DMS53 treated with DMSO at 0.1 percent for 48 hours (cell line): Measurements from ENCODE around the gene FKBP1B.
"Not testable (repeated sequence)": the region's sequence is repeated elsewhere in the genome, so short reads cannot be mapped to it uniquely, and the experiment has no call there.

Experiments used
- DNase-seq: peaks from one replicate; lab custom pipeline; 2025; ENCODE audit not compliant: unreplicated experiment; lab: John Stamatoyannopoulos, UW

FKBP1B gene

DNA sequence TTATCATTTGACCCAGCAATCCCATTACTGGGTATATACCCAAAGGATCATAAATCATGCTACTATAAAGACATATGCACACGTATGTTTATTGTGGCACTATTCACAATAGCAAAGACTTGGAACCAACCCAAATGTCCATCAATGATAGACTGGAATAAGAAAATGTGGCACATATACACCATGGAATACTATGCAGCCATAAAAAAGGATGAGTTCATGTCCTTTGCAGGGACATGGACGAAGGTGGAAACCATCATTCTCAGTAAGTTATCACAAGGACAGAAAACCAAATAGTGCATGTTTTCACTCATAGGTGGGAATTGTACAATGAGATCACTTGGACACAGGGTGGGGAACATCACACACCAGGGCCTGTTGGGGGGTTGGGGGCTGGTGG lies 51.2 kb downstream of the FKBP1B start:
- not testable (repeated sequence) for DNase-seq

DNA sequence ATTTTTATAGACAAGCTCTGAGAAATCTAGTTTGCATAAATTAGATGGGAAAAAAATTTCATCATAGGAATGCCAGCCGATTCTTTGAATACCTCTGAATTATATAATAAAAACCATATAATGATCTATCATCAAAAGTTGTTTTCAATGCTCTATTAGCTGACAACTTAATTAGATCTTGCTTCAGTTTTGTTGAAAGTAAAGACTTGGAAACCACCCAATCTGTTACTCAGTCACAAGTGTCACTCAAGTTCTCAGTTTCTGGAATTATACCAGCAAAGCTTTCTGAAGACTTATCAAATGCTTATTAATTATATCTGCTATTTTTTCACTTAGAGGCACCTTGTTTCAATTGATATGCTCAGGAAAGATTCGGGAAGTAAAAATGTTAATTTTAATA lies 52.5 kb downstream of the FKBP1B start:
- no peak for DNase-seq

DNA sequence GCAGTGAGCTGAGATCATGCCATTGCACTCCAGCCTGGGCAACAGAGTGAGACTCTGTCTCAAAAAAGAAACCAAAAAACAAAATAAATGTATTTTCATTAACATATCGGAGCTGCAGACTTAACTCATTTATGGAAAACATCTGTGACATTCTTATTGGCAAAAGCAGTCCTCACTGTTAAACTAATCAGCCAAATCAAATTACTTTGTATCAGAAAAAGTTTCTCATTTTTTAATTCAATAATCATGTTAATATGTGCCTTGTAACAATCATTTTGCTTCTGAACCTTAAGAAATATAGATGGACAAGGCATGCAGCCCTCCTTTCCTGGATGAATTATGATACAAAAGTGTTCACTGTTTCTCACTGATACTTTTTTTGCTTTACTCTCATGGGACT lies 53.1 kb downstream of the FKBP1B start:
- DNase-seq, result no peak

DNA sequence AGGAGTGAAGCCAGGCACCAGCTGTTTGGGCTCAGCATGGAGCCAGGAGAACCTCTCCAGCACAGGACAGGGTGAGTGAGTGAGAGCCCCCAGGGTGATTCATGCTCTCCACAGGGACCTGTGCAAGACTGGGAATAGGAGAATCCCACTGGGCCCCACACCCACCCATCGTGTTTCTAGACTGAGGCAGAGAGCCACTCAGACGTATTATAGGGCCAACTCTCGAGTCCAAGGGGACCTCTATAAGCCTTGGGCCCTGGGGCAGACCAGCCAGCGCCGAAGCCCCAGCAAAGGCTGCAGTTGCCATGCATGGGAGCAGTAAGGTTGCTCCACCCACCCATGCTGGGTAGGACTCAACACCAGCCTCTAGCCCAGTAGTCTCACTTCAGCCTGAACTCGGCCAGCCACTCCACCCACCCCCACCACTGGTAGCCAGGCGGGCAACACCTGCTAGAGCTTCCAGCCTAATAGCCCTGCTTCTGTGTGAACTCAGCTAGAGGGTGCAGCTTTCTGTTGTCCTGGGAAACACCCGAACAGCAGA lies 54.6 kb downstream of the FKBP1B start:
- DNase-seq, result no peak

DNA sequence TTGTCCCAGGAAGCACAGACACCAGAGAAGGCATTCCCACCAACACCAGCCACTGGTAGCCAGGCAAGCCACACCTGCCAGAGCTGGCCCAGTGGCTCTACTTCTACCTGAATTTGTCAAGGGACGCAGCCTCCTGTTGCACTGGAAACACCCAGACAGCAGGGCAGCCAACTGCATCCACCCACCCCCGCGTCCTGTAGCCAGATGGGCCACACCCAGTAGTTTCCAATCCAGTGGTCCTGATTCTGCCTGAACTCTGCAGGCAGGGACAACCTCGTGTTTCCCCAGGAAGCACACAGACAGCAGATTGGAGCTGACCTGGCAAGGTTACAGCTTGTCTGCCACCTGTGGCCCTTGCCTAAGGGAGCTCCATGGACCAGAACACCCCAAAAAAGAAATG lies 55.4 kb downstream of the FKBP1B start:
- DNase-seq, result no peak

DNA sequence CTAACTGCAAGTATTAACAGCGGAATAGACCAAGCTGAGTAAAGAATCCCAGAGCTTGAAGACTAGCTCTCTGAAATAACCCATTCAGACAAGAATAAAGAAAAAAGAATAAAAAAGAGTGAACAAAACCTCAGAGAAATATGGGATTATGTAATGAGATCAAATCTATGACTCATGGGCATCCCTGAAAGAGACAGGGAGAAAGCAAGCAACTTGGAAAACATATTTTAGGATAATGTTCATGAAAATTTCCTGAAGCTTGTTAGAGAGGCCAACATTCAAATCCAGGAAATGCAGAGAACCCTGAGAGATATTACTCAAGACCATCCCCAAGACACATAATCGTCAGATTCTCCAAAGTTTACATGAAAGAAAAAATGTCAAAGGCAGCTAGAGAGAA lies 56.3 kb downstream of the FKBP1B start:
- no peak for DNase-seq

DNA sequence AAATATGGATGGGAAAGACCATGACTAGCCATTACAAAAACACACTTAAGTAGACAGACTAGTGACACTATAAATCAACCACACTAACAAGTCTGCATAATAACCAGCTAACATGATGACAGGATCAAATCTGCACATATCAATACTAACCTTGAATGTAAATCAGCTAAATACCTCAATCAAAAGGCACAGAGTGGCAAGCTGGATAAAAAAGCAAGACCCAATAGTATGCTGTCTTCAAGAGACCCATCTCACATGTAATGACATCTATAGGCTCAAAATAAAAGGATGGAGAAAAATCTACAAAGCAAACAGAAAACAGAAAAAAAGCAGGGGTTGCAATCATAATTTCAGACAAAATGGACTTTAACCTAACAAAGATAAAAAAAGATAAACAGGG lies 57.2 kb downstream of the FKBP1B start:
- no peak for DNase-seq

DNA sequence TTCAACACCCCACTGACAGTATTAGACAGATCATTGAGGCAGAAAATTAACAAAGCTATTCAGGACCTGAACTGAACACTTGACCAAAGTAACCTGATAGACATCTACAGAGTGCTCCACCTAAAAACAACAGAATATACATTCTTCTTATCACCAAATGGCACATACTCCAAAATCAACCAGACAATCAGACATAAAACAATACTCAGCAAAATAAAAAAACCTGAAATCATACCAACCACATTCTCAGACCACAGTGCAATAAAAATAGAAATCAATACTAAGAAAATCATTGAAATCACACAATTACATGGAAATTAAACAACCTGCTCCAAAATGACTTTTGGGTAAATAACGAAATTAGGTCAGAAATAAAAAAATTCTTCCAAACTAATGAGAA lies 57.8 kb downstream of the FKBP1B start:
- DNase-seq, result no peak

DNA sequence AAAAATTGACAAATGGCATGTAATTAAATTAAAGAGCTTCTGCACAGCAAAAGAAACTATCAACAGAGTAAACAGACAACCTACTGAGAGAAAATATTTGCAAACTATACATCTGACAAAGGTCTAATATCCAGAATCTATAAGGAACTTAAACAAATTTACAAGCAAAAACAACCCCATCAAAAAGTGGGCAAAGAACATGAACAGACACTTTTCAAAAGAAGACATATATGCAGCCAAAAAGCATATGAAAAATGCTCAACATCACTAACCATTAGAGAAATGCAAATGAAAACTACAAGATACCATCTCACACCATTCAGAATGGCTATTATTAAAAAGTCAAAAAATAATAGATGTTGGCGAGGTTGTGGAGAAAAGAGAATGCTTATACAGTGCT lies 59.9 kb downstream of the FKBP1B start:
- not testable (repeated sequence) for DNase-seq

DNA sequence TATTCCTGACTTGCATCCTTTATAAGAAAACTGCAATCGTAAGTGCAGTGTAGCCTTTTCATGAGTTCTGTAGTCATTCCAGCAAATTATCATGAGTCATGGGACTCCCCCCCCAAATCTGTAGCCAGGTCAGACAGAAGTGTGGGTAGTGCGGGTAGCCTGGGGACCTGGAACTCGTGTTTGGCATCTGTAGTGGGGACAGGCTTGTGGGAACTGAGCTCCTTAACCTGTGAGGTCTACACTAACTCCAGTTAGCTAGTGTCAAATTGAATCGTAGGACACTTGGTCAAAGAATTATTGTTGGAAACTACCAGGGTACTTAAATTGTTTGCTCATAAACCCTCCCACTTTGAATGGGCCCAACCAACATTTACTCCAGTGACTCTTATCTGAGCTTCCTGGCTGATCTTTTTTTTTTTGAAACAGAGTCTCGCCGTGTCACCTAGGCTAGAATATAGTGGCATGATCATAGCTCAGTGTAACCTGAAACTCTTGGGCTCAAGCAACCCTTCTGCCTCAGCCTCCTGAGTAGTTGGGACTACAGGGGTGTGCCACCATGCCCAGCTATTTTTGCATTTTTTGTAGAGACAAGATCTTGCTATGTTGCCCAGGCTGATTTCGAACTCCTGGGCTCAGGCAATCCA lies 61.2 kb downstream of the FKBP1B start:
- DNase-seq, result no peak

DNA sequence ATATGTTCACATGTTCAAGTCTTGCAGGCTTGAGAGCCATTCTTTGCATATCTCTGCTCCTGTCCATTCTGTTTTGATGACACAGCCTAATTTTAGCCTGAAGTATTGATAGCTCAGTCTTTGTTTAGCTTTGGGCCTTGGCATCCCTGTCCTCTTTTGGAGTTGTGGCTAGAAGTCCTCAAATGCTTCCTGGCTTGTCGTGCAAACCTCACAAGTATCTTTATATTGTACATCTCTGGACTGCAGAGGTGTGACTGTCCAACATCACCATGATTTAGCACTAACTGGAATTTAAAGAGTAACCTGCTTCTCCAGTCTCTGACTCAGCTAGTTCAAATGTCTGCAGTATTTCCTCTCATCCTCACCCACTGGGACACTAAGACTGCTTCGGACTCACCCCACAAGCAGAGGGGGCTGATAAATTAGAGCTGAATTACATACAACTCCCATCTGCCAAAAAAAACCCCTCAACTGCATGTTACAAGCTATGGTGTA lies 61.9 kb downstream of the FKBP1B start:
- no peak for DNase-seq
